Measurements from ENCODE around the gene YPEL1. TPM values are rescaled to one million over a fixed set of nuclear protein-coding genes. Genes with fewer than 3 reads are reported as not detected.
A peak's percentile ranks its signal among the peaks of the same experiment; 100 is the strongest.
"Not testable (repeated sequence)": the region's sequence is repeated elsewhere in the genome, so short reads cannot be mapped to it uniquely, and the experiment has no call there.

Gene YPEL1
- polyA plus RNA-seq, 5 donors = 15.2 to 20.1 (median 19.4) TPM

GRCh38 chr22:21726650-21727049, 8.9 kb downstream of the YPEL1 start:
- DNase-seq = no peak

GRCh38 chr22:21725956-21726649, 9.5 kb downstream of the YPEL1 start:
- no peak for DNase-seq

GRCh38 chr22:21724496-21724895, 11.1 kb downstream of the YPEL1 start:
- DNase-seq = not testable (repeated sequence)

- DNase-seq = not testable (repeated sequence)
These were observed 14.3 kb downstream of the YPEL1 start for GRCh38 chr22:21721195-21721852.

- not testable (repeated sequence) for DNase-seq
These were observed 15.3 kb downstream of the YPEL1 start for GRCh38 chr22:21720191-21720859.

- DNase-seq = no peak
These were observed 16.6 kb downstream of the YPEL1 start for GRCh38 chr22:21719024-21719423.

GRCh38 chr22:21718499-21718898, 17.1 kb downstream of the YPEL1 start:
- no peak for DNase-seq

- DNase-seq = not testable (repeated sequence)
These were observed 19.0 kb downstream of the YPEL1 start for GRCh38 chr22:21716395-21717122.

- no peak for DNase-seq
These were observed 20.8 kb downstream of the YPEL1 start for GRCh38 chr22:21714786-21715185.

GRCh38 chr22:21714059-21714770, 21.4 kb downstream of the YPEL1 start:
- no peak for DNase-seq

GRCh38 chr22:21713428-21714058, 22.1 kb downstream of the YPEL1 start:
- no peak for DNase-seq

GRCh38 chr22:21712751-21713427, 22.7 kb downstream of the YPEL1 start:
- DNase-seq = peak; percentile 64 to 77

- DNase-seq = no peak
These were observed 23.7 kb downstream of the YPEL1 start for GRCh38 chr22:21711851-21712250.

- DNase-seq = no peak
These were observed 25.4 kb downstream of the YPEL1 start for GRCh38 chr22:21710156-21710555.

GRCh38 chr22:21709688-21710087, 25.9 kb downstream of the YPEL1 start:
- DNase-seq = no peak

- DNase-seq = no peak
These were observed 26.6 kb downstream of the YPEL1 start for GRCh38 chr22:21708960-21709359.

- peak; percentile 54 to 55 for DNase-seq
These were observed 27.9 kb downstream of the YPEL1 start for GRCh38 chr22:21707677-21708076.

GRCh38 chr22:21703684-21704316, 31.8 kb downstream of the YPEL1 start:
- DNase-seq = no peak

- no peak for DNase-seq
These were observed 32.6 kb downstream of the YPEL1 start for GRCh38 chr22:21702700-21703683.

Data from right lung (tissue), 5 donors.